ENCODE results near the gene GK.

DNA sequence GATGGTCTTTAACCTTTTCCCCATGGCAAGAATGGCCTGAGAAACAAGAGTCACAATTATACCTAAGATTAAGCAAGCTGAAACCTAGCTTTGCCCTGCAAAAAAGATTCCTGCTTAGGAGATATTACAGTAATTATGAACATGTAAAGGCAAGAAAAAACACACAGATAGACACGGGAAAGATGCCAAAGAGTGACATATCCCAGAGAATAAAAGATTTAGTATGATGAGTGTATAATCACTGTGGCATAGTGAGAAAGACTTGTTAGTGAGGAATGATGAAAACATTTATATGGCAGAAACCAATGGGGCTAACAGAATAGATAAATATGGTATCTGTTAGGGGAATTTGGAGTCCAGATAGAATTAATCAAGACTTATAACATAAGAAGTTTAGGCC lies 46.1 kb upstream of the GK start:
- TF ChIP-seq, protein P1, sequence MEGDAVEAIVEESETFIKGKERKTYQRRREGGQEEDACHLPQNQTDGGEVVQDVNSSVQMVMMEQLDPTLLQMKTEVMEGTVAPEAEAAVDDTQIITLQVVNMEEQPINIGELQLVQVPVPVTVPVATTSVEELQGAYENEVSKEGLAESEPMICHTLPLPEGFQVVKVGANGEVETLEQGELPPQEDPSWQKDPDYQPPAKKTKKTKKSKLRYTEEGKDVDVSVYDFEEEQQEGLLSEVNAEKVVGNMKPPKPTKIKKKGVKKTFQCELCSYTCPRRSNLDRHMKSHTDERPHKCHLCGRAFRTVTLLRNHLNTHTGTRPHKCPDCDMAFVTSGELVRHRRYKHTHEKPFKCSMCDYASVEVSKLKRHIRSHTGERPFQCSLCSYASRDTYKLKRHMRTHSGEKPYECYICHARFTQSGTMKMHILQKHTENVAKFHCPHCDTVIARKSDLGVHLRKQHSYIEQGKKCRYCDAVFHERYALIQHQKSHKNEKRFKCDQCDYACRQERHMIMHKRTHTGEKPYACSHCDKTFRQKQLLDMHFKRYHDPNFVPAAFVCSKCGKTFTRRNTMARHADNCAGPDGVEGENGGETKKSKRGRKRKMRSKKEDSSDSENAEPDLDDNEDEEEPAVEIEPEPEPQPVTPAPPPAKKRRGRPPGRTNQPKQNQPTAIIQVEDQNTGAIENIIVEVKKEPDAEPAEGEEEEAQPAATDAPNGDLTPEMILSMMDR (optimal IDR thresholded peaks at IDR 0.05 in 1 of 3, IDR thresholded peaks at IDR 0.05 in 1 of 3, conservative IDR thresholded peaks at IDR 0.05 in 1 of 3; ENCODE audit: extremely low read depth in 1 of 3, insufficient read depth in 2 of 3, low read length in 3 of 3): no peak
- TF ChIP-seq EZH2 (IDR thresholded peaks at IDR 0.05; ENCODE audit: low read length): no peak

Data from keratinocyte (primary cell).